ENCODE data around the gene RSPH4A.

GRCh38 chr6:116661594-116661993 lies 45.3 kb downstream of the RSPH4A start:
- no peak for TF ChIP-seq EZH2 (IDR thresholded peaks at IDR 0.05)
- TF ChIP-seq POLR2AphosphoS5 (IDR thresholded peaks at IDR 0.05; ENCODE audit: borderline replicate concordance, low read depth, low read length), result no peak
- TF ChIP-seq FOXP2 (optimal IDR thresholded peaks at IDR 0.05; ENCODE audit: control extremely low read depth, extremely low read length, insufficient read depth), result no peak
